ENCODE results near the gene VARS2.

GRCh38 chr6:30882759-30883684 lies 31.0 kb upstream of the VARS2 start:
- TF ChIP-seq, protein P1, sequence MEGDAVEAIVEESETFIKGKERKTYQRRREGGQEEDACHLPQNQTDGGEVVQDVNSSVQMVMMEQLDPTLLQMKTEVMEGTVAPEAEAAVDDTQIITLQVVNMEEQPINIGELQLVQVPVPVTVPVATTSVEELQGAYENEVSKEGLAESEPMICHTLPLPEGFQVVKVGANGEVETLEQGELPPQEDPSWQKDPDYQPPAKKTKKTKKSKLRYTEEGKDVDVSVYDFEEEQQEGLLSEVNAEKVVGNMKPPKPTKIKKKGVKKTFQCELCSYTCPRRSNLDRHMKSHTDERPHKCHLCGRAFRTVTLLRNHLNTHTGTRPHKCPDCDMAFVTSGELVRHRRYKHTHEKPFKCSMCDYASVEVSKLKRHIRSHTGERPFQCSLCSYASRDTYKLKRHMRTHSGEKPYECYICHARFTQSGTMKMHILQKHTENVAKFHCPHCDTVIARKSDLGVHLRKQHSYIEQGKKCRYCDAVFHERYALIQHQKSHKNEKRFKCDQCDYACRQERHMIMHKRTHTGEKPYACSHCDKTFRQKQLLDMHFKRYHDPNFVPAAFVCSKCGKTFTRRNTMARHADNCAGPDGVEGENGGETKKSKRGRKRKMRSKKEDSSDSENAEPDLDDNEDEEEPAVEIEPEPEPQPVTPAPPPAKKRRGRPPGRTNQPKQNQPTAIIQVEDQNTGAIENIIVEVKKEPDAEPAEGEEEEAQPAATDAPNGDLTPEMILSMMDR (conservative IDR thresholded peaks at IDR 0.05; ENCODE audit: low read length): no peak
- TF ChIP-seq EZH2phosphoT487 (IDR thresholded peaks at IDR 0.05; ENCODE audit: borderline replicate concordance): no peak

Measured in Loucy (cell line).